ENCODE data around the gene IRF5. TPM values are rescaled to one million over a fixed set of nuclear protein-coding genes. Genes with fewer than 3 reads are reported as not detected.

The IRF5 gene
- total RNA-seq, 2 donors from 2014 or later: 0.31 to 0.53 TPM

GRCh38 chr7:128955981-128956380, 18.3 kb downstream of the IRF5 start:
- H3K27me3 ChIP-seq (ENCODE audit: control insufficient read depth, insufficient read depth, low read length, poor library complexity, severe bottlenecking): no peaks in the 10 kb centered on the region
- peaks cover 24% of the 10 kb centered on the region for H3K4me1 Mint-ChIP-seq
- H3K27me3 Mint-ChIP-seq (ENCODE audit: insufficient read depth): no peaks in the 10 kb centered on the region
- H3K27ac ChIP-seq (ENCODE audit: low read depth, low read length): no peak overlapping the region
- no peak overlapping the region for H3K4me3 ChIP-seq (ENCODE audit: low read length)
- no peak overlapping the region for H3K27ac Mint-ChIP-seq
- peaks cover 65% of the 10 kb centered on the region for H3K36me3 Mint-ChIP-seq (ENCODE audit: low read depth)
- peaks cover 83% of the 10 kb centered on the region for H3K36me3 ChIP-seq (ENCODE audit: control insufficient read depth, insufficient read depth, low read length)
- peaks cover 2% of the 10 kb centered on the region for H3K4me1 ChIP-seq (ENCODE audit: control insufficient read depth, insufficient read depth, low read length)
- no peaks in the 10 kb centered on the region for H3K9me3 ChIP-seq (ENCODE audit: control insufficient read depth, low read length)
- H3K9ac ChIP-seq (ENCODE audit: extremely low read depth, low read length, poor library complexity, severe bottlenecking): no peak overlapping the region
- TF ChIP-seq CTCF (conservative IDR thresholded peaks at IDR 0.05): no peak
- H3K4me3 Mint-ChIP-seq: no peak overlapping the region
- no peaks in the 10 kb centered on the region for H3K9me3 Mint-ChIP-seq
- DNase-seq: no peak

GRCh38 chr7:128959296-128959695, 21.6 kb downstream of the IRF5 start:
- Mint-ChIP-seq H3K4me1 (peaks cover 7% of the 10 kb centered on the region), H3K27me3 (ENCODE audit: insufficient read depth) (no peaks in the 10 kb centered on the region), H3K9me3 (no peaks in the 10 kb centered on the region), H3K36me3 (ENCODE audit: low read depth) (peaks cover 71% of the 10 kb centered on the region), H3K27ac (peak overlapping the region; percentile 53), H3K4me3 (no peak overlapping the region)
- H3K4me3 ChIP-seq (ENCODE audit: low read length): no peak overlapping the region
- no peaks in the 10 kb centered on the region for H3K27me3 ChIP-seq (ENCODE audit: control insufficient read depth, insufficient read depth, low read length, poor library complexity, severe bottlenecking)
- no peak for TF ChIP-seq CTCF (conservative IDR thresholded peaks at IDR 0.05)
- H3K4me1 ChIP-seq (ENCODE audit: control insufficient read depth, insufficient read depth, low read length): no peaks in the 10 kb centered on the region
- peaks cover 81% of the 10 kb centered on the region for H3K36me3 ChIP-seq (ENCODE audit: control insufficient read depth, insufficient read depth, low read length)
- no peak overlapping the region for H3K9ac ChIP-seq (ENCODE audit: extremely low read depth, low read length, poor library complexity, severe bottlenecking)
- DNase-seq: no peak
- H3K27ac ChIP-seq (ENCODE audit: low read depth, low read length): no peak overlapping the region
- H3K9me3 ChIP-seq (ENCODE audit: control insufficient read depth, low read length): no peaks in the 10 kb centered on the region
- WGBS, 2 experiments (ENCODE audit: insufficient coverage in 1 of 2, insufficient read length in 1 of 2): 94 to 100% methylated on average over 3 to 4 of the region's 4 CpGs

GRCh38 chr7:128961030-128961659, 23.4 kb downstream of the IRF5 start:
- H3K4me1 Mint-ChIP-seq: no peaks in the 10 kb centered on the region
- no peak overlapping the region for H3K27ac ChIP-seq (ENCODE audit: low read depth, low read length)
- no peak overlapping the region for H3K4me3 Mint-ChIP-seq
- WGBS, 2 experiments (ENCODE audit: insufficient coverage in 1 of 2, insufficient read length in 1 of 2): 93 to 97% methylated on average over 4 to 8 of the region's 8 CpGs
- peaks cover 75% of the 10 kb centered on the region for H3K36me3 Mint-ChIP-seq (ENCODE audit: low read depth)
- H3K4me1 ChIP-seq (ENCODE audit: control insufficient read depth, insufficient read depth, low read length): no peaks in the 10 kb centered on the region
- peaks cover 81% of the 10 kb centered on the region for H3K36me3 ChIP-seq (ENCODE audit: control insufficient read depth, insufficient read depth, low read length)
- H3K27me3 Mint-ChIP-seq (ENCODE audit: insufficient read depth): no peaks in the 10 kb centered on the region
- TF ChIP-seq CTCF (conservative IDR thresholded peaks at IDR 0.05): no peak
- no peak overlapping the region for H3K9ac ChIP-seq (ENCODE audit: extremely low read depth, low read length, poor library complexity, severe bottlenecking)
- H3K4me3 ChIP-seq (ENCODE audit: low read length): no peak overlapping the region
- H3K27ac Mint-ChIP-seq: no peak overlapping the region
- no peaks in the 10 kb centered on the region for H3K9me3 ChIP-seq (ENCODE audit: control insufficient read depth, low read length)
- H3K27me3 ChIP-seq (ENCODE audit: control insufficient read depth, insufficient read depth, low read length, poor library complexity, severe bottlenecking): no peaks in the 10 kb centered on the region
- no peak for DNase-seq
- H3K9me3 Mint-ChIP-seq: no peaks in the 10 kb centered on the region

All from endodermal cell (in vitro differentiated cells).